GM23248 (cell line): ENCODE results near the gene SKI. TPM values are rescaled to one million over a fixed set of nuclear protein-coding genes. Genes with fewer than 3 reads are reported as not detected.

Experiments
- DNase-seq: peaks from one replicate; pipeline ENCODE4 v3.0.0-alpha.2; 2015
- H2AFZ ChIP-seq: fragments of 200-600 bp; sonication (generic); 2 replicates; pipeline ENCODE4 v1.6.1; 2016; ENCODE audit warnings: antibody characterized with exemption
- H3F3A ChIP-seq: fragments of 200-600 bp; sonication (generic); 2 replicates; pipeline ENCODE4 v1.6.1; 2016; ENCODE audit warnings: mild to moderate bottlenecking, antibody characterized with exemption, mixed run types; ENCODE audit not compliant: insufficient read depth
- H3K27ac ChIP-seq: fragments of 200-600 bp; sonication (generic); 2 replicates; pipeline ENCODE4 v1.5.1; 2016; ENCODE audit warnings: mild to moderate bottlenecking
- H3K27me3 ChIP-seq: fragments of 200-600 bp; sonication (generic); replicated peaks from 2 replicates; pipeline ENCODE4 v1.6.1; 2016; ENCODE audit warnings: mild to moderate bottlenecking; ENCODE audit not compliant: insufficient read depth
- H3K36me3 ChIP-seq: fragments of 200-600 bp; sonication (generic); 2 replicates; pipeline ENCODE4 v1.6.1; 2016; ENCODE audit warnings: low read depth, mild to moderate bottlenecking
- H3K4me1 ChIP-seq: fragments of 200-600 bp; sonication (generic); 2 replicates; pipeline ENCODE4 v1.6.1; 2016; ENCODE audit warnings: mild to moderate bottlenecking; ENCODE audit not compliant: insufficient read depth
- H3K4me2 ChIP-seq: fragments of 200-600 bp; sonication (generic); one replicate; pipeline ENCODE4 v1.6.1; 2016; ENCODE audit warnings: mild to moderate bottlenecking; ENCODE audit not compliant: unreplicated experiment
- H3K4me3 ChIP-seq: fragments of 200-600 bp; sonication (generic); 2 replicates; pipeline ENCODE4 v1.5.1; 2016; ENCODE audit warnings: mild to moderate bottlenecking
- H3K79me2 ChIP-seq: fragments of 200-600 bp; sonication (generic); 2 replicates; pipeline ENCODE4 v1.6.1; 2016; ENCODE audit warnings: mild to moderate bottlenecking; ENCODE audit not compliant: insufficient read depth
- H3K9ac ChIP-seq: fragments of 200-600 bp; sonication (generic); 2 replicates; pipeline ENCODE4 v1.6.1; 2016; ENCODE audit warnings: mild to moderate bottlenecking
- H3K9me2 ChIP-seq: fragments of 200-600 bp; sonication (generic); 2 replicates; pipeline ENCODE4 v1.6.1; 2016; ENCODE audit warnings: mixed run types, mild to moderate bottlenecking, moderate library complexity; ENCODE audit not compliant: insufficient read depth
- H3K9me3 ChIP-seq: fragments of 200-600 bp; sonication (generic); one replicate; pipeline ENCODE4 v1.6.1; 2017; ENCODE audit warnings: low read depth
- H4K20me1 ChIP-seq: fragments of 200-600 bp; sonication (generic); 2 replicates; pipeline ENCODE4 v1.6.0; 2016; ENCODE audit not compliant: insufficient read depth
- EZH2 ChIP-seq: fragments of 200-600 bp; sonication (generic); IDR thresholded peaks from 2 replicates; pipeline ENCODE4 v1.6.1; 2018; ENCODE audit warnings: antibody characterized with exemption, mild to moderate bottlenecking; ENCODE audit not compliant: insufficient read depth, poor library complexity, severe bottlenecking
- EZH2phosphoT487 ChIP-seq: fragments of 200-600 bp; sonication (generic); IDR thresholded peaks from 2 replicates; pipeline ENCODE4 v1.6.1; 2018; ENCODE audit warnings: antibody characterized with exemption, moderate library complexity, mild to moderate bottlenecking, low read depth; ENCODE audit not compliant: insufficient read depth
- WGBS, 2 experiments: methylation state at CpG; one replicate each; pipeline ENCODE4 v1.1.6; 2015 to 2017; ENCODE audit warnings: low lambda C conversion rate in 2 of 2, low coverage in 1 of 2; ENCODE audit errors: missing lambda C conversion rate in 2 of 2; 5-methylcytosine and 5-hydroxymethylcytosine counted together
- in situ Hi-C: fragments of 300-500 bp; cut with MboI; formaldehyde crosslinking; loops from 2 replicates; pipeline ENCODE4 v1.15.0; 2020
- polyA plus RNA-seq: library from polyadenylated mRNA; unstranded; fragments of >200 nt; fragmentation: Nextera tagmentation; extraction: Ambion mirVana; gene quantifications from 2 replicates; pipeline ENCODE4 v1.2.1, GENCODE V29; 2016
- total RNA-seq: library from RNA; depleted of rRNA; stranded (reverse); fragments of >200 nt; shearing (Covaris generic); gene quantifications from 2 replicates; pipeline ENCODE4 v1.2.3, GENCODE V29; 2014

Gene SKI
- total and polyA plus RNA-seq, 2 experiments from 2014 or later: 3.8 to 23.1 TPM

DNA sequence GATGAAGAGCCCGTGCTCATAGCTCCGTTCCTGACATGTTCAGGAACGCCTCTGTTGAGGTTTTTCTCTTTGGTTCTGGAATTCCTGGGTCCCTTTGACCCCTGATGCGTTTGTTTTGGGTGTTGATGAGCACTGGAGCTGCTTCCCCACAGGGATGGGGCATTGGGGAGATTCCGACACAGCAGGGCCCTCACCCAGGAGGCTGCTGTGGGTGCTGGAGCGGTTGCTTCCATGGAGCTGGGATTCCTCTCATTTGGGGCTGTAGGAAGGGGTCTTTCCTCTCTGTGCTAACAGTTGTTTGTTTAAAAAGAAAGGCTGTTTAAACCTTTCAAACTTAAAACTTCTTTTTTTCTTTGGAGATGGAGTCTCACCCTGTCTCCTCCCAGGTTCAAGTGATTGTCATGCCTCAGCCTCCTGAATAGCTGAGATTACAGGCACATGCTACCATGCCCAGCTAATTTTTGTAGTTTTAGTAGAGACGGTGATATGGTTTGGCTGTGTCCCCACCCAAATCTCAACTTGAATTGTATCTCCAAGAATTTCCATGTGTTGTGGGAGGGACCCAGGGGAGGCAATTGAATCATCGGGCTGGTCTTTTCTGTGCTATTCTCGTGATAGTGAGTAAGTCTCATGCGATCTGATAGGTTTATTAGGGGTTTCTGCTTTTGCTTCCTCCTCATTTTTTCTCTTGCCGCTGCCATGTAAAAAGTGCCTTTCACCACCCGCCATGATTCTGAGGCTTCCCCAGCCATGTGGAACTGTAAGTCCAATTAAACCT, 48.9 kb downstream of the SKI start:
- peaks cover 48% of the 10 kb centered on the region for H3K4me1 ChIP-seq
- in situ Hi-C loops: no loop called here
- H3K9me2 ChIP-seq: no peaks in the 10 kb centered on the region
- peaks cover 5% of the 10 kb centered on the region; the same call in 1 of the 2 replicates for H3F3A ChIP-seq
- H3K4me2 ChIP-seq: peak overlapping the region; percentile 66
- H3K36me3 ChIP-seq: no peaks in the 10 kb centered on the region
- TF ChIP-seq EZH2phosphoT487: no peak
- no peak for TF ChIP-seq EZH2
- H4K20me1 ChIP-seq: peaks cover 9% of the 10 kb centered on the region; the same call in 1 of the 2 replicates
- H3K9ac ChIP-seq: peak overlapping the region; percentile 17; the same call in 1 of the 2 replicates
- DNase-seq: peak; percentile 80
- H2AFZ ChIP-seq: no peak overlapping the region
- H3K9me3 ChIP-seq: no peaks in the 10 kb centered on the region
- H3K4me3 ChIP-seq: no peak overlapping the region
- peak overlapping the region; percentile 55 for H3K27ac ChIP-seq
- no peaks in the 10 kb centered on the region for H3K27me3 ChIP-seq
- WGBS, 2 experiments: 46 to 53% methylated on average over 12 of the region's 12 CpGs
- H3K79me2 ChIP-seq: peaks cover 85% of the 10 kb centered on the region

- H2AFZ ChIP-seq: no peak overlapping the region
- no peaks in the 10 kb centered on the region for H3K36me3 ChIP-seq
- H3K27me3 ChIP-seq: no peaks in the 10 kb centered on the region
- no peak overlapping the region for H3K4me3 ChIP-seq
- in situ Hi-C loops: no loop called here
- peaks cover 45% of the 10 kb centered on the region for H3K4me1 ChIP-seq
- no peak for TF ChIP-seq EZH2phosphoT487
- TF ChIP-seq EZH2: no peak
- H3K4me2 ChIP-seq: peak overlapping the region; percentile 66
- peak overlapping the region; percentile 55 for H3K27ac ChIP-seq
- H3K9ac ChIP-seq: peak overlapping the region; percentile 54
- no peaks in the 10 kb centered on the region for H3K9me2 ChIP-seq
- DNase-seq: peak; percentile 63
- peaks cover 5% of the 10 kb centered on the region; the same call in 1 of the 2 replicates for H4K20me1 ChIP-seq
- 79 to 82% methylated on average over 25 of the region's 25 CpGs for WGBS, 2 experiments
- peaks cover 5% of the 10 kb centered on the region; the same call in 1 of the 2 replicates for H3F3A ChIP-seq
- peaks cover 82% of the 10 kb centered on the region for H3K79me2 ChIP-seq
- H3K9me3 ChIP-seq: no peaks in the 10 kb centered on the region
Observed at GRCh38 chr1:2277741-2278488, 49.8 kb downstream of the SKI start.

DNA sequence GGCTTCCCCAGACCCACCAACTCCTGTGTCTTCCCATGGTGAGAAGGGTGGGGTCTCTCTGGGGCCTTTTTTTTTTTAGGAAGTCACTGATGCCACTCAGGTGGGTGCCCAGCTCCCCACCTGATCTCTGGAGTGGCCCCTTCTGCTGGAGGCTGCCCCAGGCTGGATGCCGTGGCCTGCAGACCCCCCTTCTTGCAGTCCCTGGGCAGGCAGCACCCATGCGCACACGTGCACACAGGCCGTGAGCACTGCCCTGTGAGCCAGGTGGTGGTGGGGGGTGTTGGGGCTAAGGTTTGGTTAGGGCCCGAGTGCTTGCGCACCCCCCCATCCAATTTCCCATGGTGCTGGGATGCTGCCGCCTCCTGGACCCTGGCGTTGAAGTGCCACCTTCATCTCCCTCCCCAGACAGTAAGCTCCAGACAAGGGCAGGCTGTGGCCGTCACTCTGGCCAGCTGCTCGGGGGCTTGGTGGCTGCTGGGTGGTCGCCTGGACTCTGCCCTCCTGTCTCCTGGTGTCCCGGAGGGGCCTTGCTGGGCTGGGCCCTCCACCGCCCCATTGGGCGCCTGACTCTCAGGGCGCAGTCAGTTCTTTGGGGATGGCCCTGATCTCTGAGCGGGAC, 50.6 kb downstream of the SKI start:
- no peak overlapping the region; the same call in 1 of the 2 replicates for H3K4me3 ChIP-seq
- H3K4me1 ChIP-seq: peaks cover 45% of the 10 kb centered on the region
- H3K27ac ChIP-seq: peak overlapping the region; percentile 55
- no peaks in the 10 kb centered on the region for H3K27me3 ChIP-seq
- peaks cover 82% of the 10 kb centered on the region for H3K79me2 ChIP-seq
- H3K9me2 ChIP-seq: no peaks in the 10 kb centered on the region
- H3K4me2 ChIP-seq: peak overlapping the region; percentile 66
- no peaks in the 10 kb centered on the region for H3K36me3 ChIP-seq
- no peaks in the 10 kb centered on the region for H3K9me3 ChIP-seq
- in situ Hi-C loops: no loop called here
- WGBS, 2 experiments: 31 to 35% methylated on average over 16 of the region's 16 CpGs
- no peak overlapping the region for H2AFZ ChIP-seq
- H4K20me1 ChIP-seq: peaks cover 5% of the 10 kb centered on the region; the same call in 1 of the 2 replicates
- peak overlapping the region; percentile 54 for H3K9ac ChIP-seq
- TF ChIP-seq EZH2phosphoT487 (no peak), EZH2 (no peak)
- DNase-seq: no peak
- H3F3A ChIP-seq: peaks cover 5% of the 10 kb centered on the region; the same call in 1 of the 2 replicates

GRCh38 chr1:2279210-2279639, 51.1 kb downstream of the SKI start:
- H3K79me2 ChIP-seq: peaks cover 82% of the 10 kb centered on the region
- in situ Hi-C loops: no loop called here
- peak overlapping the region; percentile 55 for H3K27ac ChIP-seq
- H3F3A ChIP-seq: peaks cover 5% of the 10 kb centered on the region; the same call in 1 of the 2 replicates
- peaks cover 5% of the 10 kb centered on the region; the same call in 1 of the 2 replicates for H4K20me1 ChIP-seq
- no peak overlapping the region for H2AFZ ChIP-seq
- no peaks in the 10 kb centered on the region for H3K27me3 ChIP-seq
- H3K9ac ChIP-seq: peak overlapping the region; percentile 54
- H3K9me3 ChIP-seq: no peaks in the 10 kb centered on the region
- peak overlapping the region; percentile 66 for H3K4me2 ChIP-seq
- H3K36me3 ChIP-seq: no peaks in the 10 kb centered on the region
- peaks cover 45% of the 10 kb centered on the region for H3K4me1 ChIP-seq
- H3K4me3 ChIP-seq: peak overlapping the region; percentile 41
- DNase-seq: peak; percentile 70
- no peaks in the 10 kb centered on the region for H3K9me2 ChIP-seq
- no peak for TF ChIP-seq EZH2
- no peak for TF ChIP-seq EZH2phosphoT487
- 3% methylated on average over 11 to 13 of the region's 13 CpGs for WGBS, 2 experiments
